K562 (cell line): ENCODE data around the gene OR51Q1. TPM values are rescaled to one million over a fixed set of nuclear protein-coding genes. Genes with fewer than 3 reads are reported as not detected.

ENCODE experiments used
- ATAC-seq: fragments of 200-7000 bp; cut with Tn5 transposase; 3 replicates; pipeline ENCODE4 v1.9.1; 2020; ENCODE audit warnings: moderate library complexity
- BruUV-seq: library from RNA; stranded (reverse); fragments of 400-500 nt; replicated peaks from 2 replicates; lab custom pipeline; 2021; lab: Mats Ljungman, UMichigan
- CTCF ChIA-PET: fragments of 300-600 bp; formaldehyde crosslinking; extraction: SDS; loops from one replicate; lab custom pipeline; 2021; ENCODE audit warnings: low intra/inter-chr PET ratio; lab: Yijun Ruan, JAX
- POLR2A ChIA-PET: fragments of 300-600, 350-650 bp; sonication (Branson Sonifier 250); formaldehyde crosslinking; extraction: SDS; loops from one replicate; lab custom pipeline; 2021; ENCODE audit warnings: antibody characterized with exemption, inconsistent platforms; lab: Yijun Ruan, JAX
- DNase-seq, 4 experiments: peaks; one replicate each; pipeline versions ENCODE4 v3.0.0 to v3.0.0-alpha.2; 2011 to 2018; ENCODE audit warnings: low spot score in 3 of 4, mixed read lengths in 3 of 4; ENCODE audit errors: extremely low read depth in 1 of 4
- FAIRE-seq: peaks from 2 replicates; lab custom pipeline; 2011; peaks lifted over from hg19 to GRCh38; lab: Jason Lieb, UNC
- H2AFZ ChIP-seq: 2 replicates; pipeline ENCODE4 v1.6.0; 2011; ENCODE audit warnings: low read depth, low read length, control low read depth, inconsistent platforms
- H3K27ac ChIP-seq: fragments of 200-600 bp; 3 replicates; pipeline ENCODE4 v1.8.0; 2011; ENCODE audit warnings: low read depth, mild to moderate bottlenecking, control low read depth, inconsistent platforms, low read length, moderate library complexity, mixed read lengths; ENCODE audit errors: extremely low read depth
- H3K27me3 ChIP-seq, 2 experiments: fragments of 300-600 bp in 1 of 2; 2 replicates in 1 of 2; 3 replicates in 1 of 2; pipeline versions ENCODE4 v1.6.0 to v1.8.0; 2011; ENCODE audit warnings: inconsistent platforms in 2 of 2, low read length in 2 of 2, mild to moderate bottlenecking in 1 of 2, mixed read lengths in 1 of 2, moderate library complexity in 1 of 2; ENCODE audit not compliant: control insufficient read depth in 2 of 2, insufficient read depth in 2 of 2
- H3K36me3 ChIP-seq: fragments of 300-600 bp; 3 replicates; pipeline ENCODE4 v1.8.0; 2011; ENCODE audit warnings: mild to moderate bottlenecking, low read length, inconsistent platforms; ENCODE audit not compliant: control insufficient read depth, insufficient read depth
- H3K4me1 ChIP-seq, 2 experiments: fragments of 200-600 bp in 1 of 2; replicated peaks in 1 of 2; 2 replicates in 1 of 2; 3 replicates in 1 of 2; pipeline versions ENCODE4 v1.5.1 to v1.8.0; 2011; ENCODE audit warnings: inconsistent platforms in 2 of 2, low read length in 2 of 2, mild to moderate bottlenecking in 1 of 2, mixed read lengths in 1 of 2, moderate library complexity in 1 of 2; ENCODE audit not compliant: control insufficient read depth in 2 of 2, insufficient read depth in 2 of 2
- H3K4me2 ChIP-seq: 2 replicates; pipeline ENCODE4 v1.6.1; 2011; ENCODE audit warnings: low read length, control low read depth, inconsistent platforms, mixed read lengths; ENCODE audit not compliant: insufficient read depth
- H3K4me3 ChIP-seq: fragments of 200-600 bp; sonication (generic), shearing (Covaris generic); 2 replicates; pipeline ENCODE4 v1.5.1; 2016; ENCODE audit warnings: control low read depth, inconsistent platforms
- H3K79me2 ChIP-seq: fragments of 200-600 bp; 3 replicates; pipeline ENCODE4 v1.8.0; 2011; ENCODE audit warnings: low read length, inconsistent platforms; ENCODE audit not compliant: control insufficient read depth, insufficient read depth
- H3K9ac ChIP-seq, 2 experiments: 2 replicates each; pipeline versions ENCODE4 v1.6.0 to v1.6.1; 2011; ENCODE audit warnings: low read depth in 2 of 2, low read length in 2 of 2, control low read depth in 1 of 2, inconsistent platforms in 1 of 2, mild to moderate bottlenecking in 1 of 2, mixed read lengths in 1 of 2; ENCODE audit not compliant: insufficient read depth in 1 of 2
- H3K9me1 ChIP-seq: one replicate; pipeline ENCODE4 v1.6.0; 2011; ENCODE audit warnings: inconsistent platforms, mild to moderate bottlenecking, low read length, moderate library complexity; ENCODE audit not compliant: control insufficient read depth, insufficient read depth
- H3K9me3 ChIP-seq: replicated peaks from 2 replicates; pipeline ENCODE4 v1.5.1; 2011; ENCODE audit warnings: low read depth, low read length, inconsistent platforms; ENCODE audit not compliant: control insufficient read depth, insufficient read depth
- H4K20me1 ChIP-seq: replicated peaks from 2 replicates; pipeline ENCODE4 v1.6.1; 2011; ENCODE audit warnings: low read length, inconsistent platforms, mixed read lengths; ENCODE audit not compliant: control insufficient read depth, insufficient read depth
- BCOR ChIP-seq: fragments of 450-650 bp; IDR thresholded peaks from 2 replicates; pipeline ENCODE4 v1.6.1; 2016
- CCAR2 ChIP-seq: fragments of 200-400 bp; formaldehyde crosslinking; IDR thresholded peaks from 2 replicates; pipeline ENCODE4 v1.6.1; 2017; ENCODE audit warnings: mild to moderate bottlenecking, low read depth, low read length
- ETV6 ChIP-seq, 3 experiments: fragments of 150-350 bp in 1 of 3; sonication (generic) in 1 of 3; formaldehyde crosslinking in 1 of 3; IDR thresholded peaks; 2 replicates each; pipeline versions ENCODE4 v1.6.1 to v1.8.0; 2014 to 2022; ENCODE audit warnings: borderline replicate concordance in 2 of 3, low read depth in 2 of 3, antibody characterized with exemption in 1 of 3, low read length in 1 of 3, mild to moderate bottlenecking in 1 of 3, missing genetic modification reagents in 1 of 3
- GABPB1 ChIP-seq: sonication (generic); formaldehyde crosslinking; IDR thresholded peaks from 2 replicates; pipeline ENCODE4 v1.8.0; 2022; ENCODE audit warnings: mild to moderate bottlenecking, missing genetic modification reagents
- LEF1 ChIP-seq: fragments of 450-650 bp; IDR thresholded peaks from 2 replicates; pipeline ENCODE4 v1.6.1; 2016; ENCODE audit warnings: mild to moderate bottlenecking
- MLLT1 ChIP-seq, 2 experiments: fragments of 450-650 bp; IDR thresholded peaks; 2 replicates each; pipeline ENCODE4 v1.6.1; 2016
- PHF8 ChIP-seq: fragments of 200-600 bp; sonication (generic); IDR thresholded peaks from 2 replicates; pipeline ENCODE4 v1.6.1; 2012; ENCODE audit warnings: mixed run types, mild to moderate bottlenecking, inconsistent platforms, low read length, moderate library complexity, borderline replicate concordance
- POLR2G ChIP-seq: fragments of 200-400 bp; formaldehyde crosslinking; IDR thresholded peaks from 2 replicates; pipeline ENCODE4 v1.6.1; 2017; ENCODE audit warnings: low read depth, mild to moderate bottlenecking, antibody characterized with exemption, low read length, moderate library complexity
- RBM39 ChIP-seq: fragments of 200-400 bp; formaldehyde crosslinking; optimal IDR thresholded peaks from 2 replicates; pipeline ENCODE3; 2018; ENCODE audit warnings: low read depth, low read length
- SIN3B ChIP-seq: fragments of 450-650 bp; IDR thresholded peaks from 2 replicates; pipeline ENCODE4 v1.6.1; 2017; ENCODE audit warnings: low read depth, mild to moderate bottlenecking, moderate library complexity
- ZC3H11A ChIP-seq: IDR thresholded peaks from 2 replicates; pipeline ENCODE4 v1.6.1; 2012; ENCODE audit warnings: low read depth, low read length, improper control_type of control experiment
- ZNF347 ChIP-seq: fragments of 450-650 bp; formaldehyde crosslinking; IDR thresholded peaks from 2 replicates; pipeline ENCODE4 v1.4.0; 2020; ENCODE audit warnings: low read depth, mild to moderate bottlenecking, moderate library complexity
- ZNF436 ChIP-seq: fragments of 250-450, 450-650 bp; sonication (Bioruptor Pico); formaldehyde crosslinking; IDR thresholded peaks from 2 replicates; pipeline ENCODE4 v1.7.0; 2020; ENCODE audit warnings: mild to moderate bottlenecking
- ZNF76 ChIP-seq: fragments of 250-450 bp; sonication (Bioruptor Pico); IDR thresholded peaks from 2 replicates; pipeline ENCODE4 v1.4.0; 2020; ENCODE audit warnings: mild to moderate bottlenecking, moderate library complexity, borderline replicate concordance
- WGBS: fragments of 100-300 bp; shearing (Covaris generic); methylation state at CpG from one replicate; pipeline ENCODE4 v1.1.6; 2016; ENCODE audit warnings: low coverage, mixed read lengths; ENCODE audit not compliant: insufficient coverage; ENCODE audit errors: missing lambda C conversion rate; 5-methylcytosine and 5-hydroxymethylcytosine counted together
- in situ Hi-C: fragments of 300-500 bp; cut with MboI; formaldehyde crosslinking; loops from 4 replicates; pipeline ENCODE4 v1.15.0; 2018; ENCODE audit warnings: inconsistent platforms, mixed read lengths
- intact Hi-C: fragments of 100-400 bp; cut with micrococcal nuclease; formaldehyde crosslinking; loops from 2 replicates; pipeline ENCODE4 v1.14.2; 2022
- polyA plus RNA-seq, 8 experiments: library from polyadenylated mRNA; depleted of rRNA in 4 of 8; stranded (reverse) in 5 of 8; unstranded in 3 of 8; fragments of >200 nt; fragmentation: Nextera tagmentation in 2 of 8; fragmentation: Illumina TruSeq in 1 of 8; extraction: Ambion mirVana in 2 of 8; extraction: Trizol in 1 of 8; gene quantifications; 2 replicates each; pipeline versions ENCODE4 v1.2.1 to v1.2.3, GENCODE V29; 2011 to 2014; ENCODE audit warnings: inconsistent platforms in 1 of 8, missing spikeins in 1 of 8
- total RNA-seq, 7 experiments: library from RNA; depleted of rRNA in 6 of 7; stranded (reverse); fragments of >200 nt in 6 of 7; fragmentation: Illumina TruSeq in 2 of 7; extraction: Trizol in 2 of 7; gene quantifications; 2 replicates each; pipeline versions ENCODE4 v1.2.1 to v1.2.3, GENCODE V29; 2011 to 2021; ENCODE audit warnings: low replicate concordance in 1 of 7
- TF ChIP-seq, protein P1 (sequence below): sonication (generic); formaldehyde crosslinking; IDR thresholded peaks from 2 replicates; pipeline ENCODE4 v1.8.1; 2023; ENCODE audit warnings: mild to moderate bottlenecking, missing genetic modification reagents
- TF ChIP-seq, protein P2 (sequence below): fragments of 450-650 bp; IDR thresholded peaks from 2 replicates; pipeline ENCODE4 v1.6.1; 2016; ENCODE audit warnings: mild to moderate bottlenecking
- TF ChIP-seq, protein P3 (sequence below), 2 experiments: fragments of 450-650 bp in 1 of 2; sonication (generic) in 1 of 2; formaldehyde crosslinking; conservative IDR thresholded peaks; 2 replicates each; pipeline versions ENCODE4 v1.4.0 to v1.8.1; 2020 to 2022; ENCODE audit warnings: mild to moderate bottlenecking in 1 of 2, missing genetic modification reagents in 1 of 2

OR51Q1 gene
- total and polyA plus RNA-seq, 9 of the 15 experiments (the other 6 are each of a cell fraction or from before 2014, with no cell fraction given) = 0.69 TPM; not detected in 8

GRCh38 chr11:5423131-5423530 is 1.2 kb downstream of the OR51Q1 start:
- in situ Hi-C loops = no loop called here

More at GRCh38 chr11:5423131-5423530, 1.2 kb downstream of the OR51Q1 start:
- no peaks in the 10 kb centered on the region for H4K20me1 ChIP-seq
- H3K27ac ChIP-seq = no peak overlapping the region
- H3K9me3 ChIP-seq = no peaks in the 10 kb centered on the region
- no peak overlapping the region for H3K9ac ChIP-seq
- ChIA-PET POLR2A (no interaction called here), CTCF (no interaction called here)
- no peaks in the 10 kb centered on the region for H3K27me3 ChIP-seq
- BruUV-seq = no TSS peak
- ATAC-seq = no peak
- DNase-seq = no peak
- H2AFZ ChIP-seq = no peak overlapping the region
- no peak overlapping the region for H3K4me3 ChIP-seq
- intact Hi-C loops = no loop called here
- no peak overlapping the region for H3K4me2 ChIP-seq
- 68% methylated on average over 3 of the region's 3 CpGs for WGBS
- H3K9me1 ChIP-seq = no peaks in the 10 kb centered on the region
- FAIRE-seq = no peak
- H3K79me2 ChIP-seq = peaks cover 48% of the 10 kb centered on the region
- TF ChIP-seq ZNF76 (CRISPR knock-in tag) = no peak
- no peak for TF ChIP-seq ZNF436
- no peak for TF ChIP-seq GABPB1 (CRISPR knock-in tag)
- no peak for TF ChIP-seq ZC3H11A
- no peak for TF ChIP-seq ETV6 (IDR thresholded peaks at IDR 0.05; ENCODE audit: borderline replicate concordance in 1 of 2, low read depth in 2 of 2, low read length in 1 of 2)
- TF ChIP-seq ETV6 (CRISPR knock-in tag; IDR thresholded peaks at IDR 0.05; ENCODE audit: borderline replicate concordance) = no peak
- TF ChIP-seq MLLT1 (IDR thresholded peaks at IDR 0.05) = no peak
- TF ChIP-seq PHF8 = no peak
- no peak for TF ChIP-seq RBM39
- TF ChIP-seq SIN3B = no peak
- TF ChIP-seq LEF1 = no peak
- TF ChIP-seq, protein P1, sequence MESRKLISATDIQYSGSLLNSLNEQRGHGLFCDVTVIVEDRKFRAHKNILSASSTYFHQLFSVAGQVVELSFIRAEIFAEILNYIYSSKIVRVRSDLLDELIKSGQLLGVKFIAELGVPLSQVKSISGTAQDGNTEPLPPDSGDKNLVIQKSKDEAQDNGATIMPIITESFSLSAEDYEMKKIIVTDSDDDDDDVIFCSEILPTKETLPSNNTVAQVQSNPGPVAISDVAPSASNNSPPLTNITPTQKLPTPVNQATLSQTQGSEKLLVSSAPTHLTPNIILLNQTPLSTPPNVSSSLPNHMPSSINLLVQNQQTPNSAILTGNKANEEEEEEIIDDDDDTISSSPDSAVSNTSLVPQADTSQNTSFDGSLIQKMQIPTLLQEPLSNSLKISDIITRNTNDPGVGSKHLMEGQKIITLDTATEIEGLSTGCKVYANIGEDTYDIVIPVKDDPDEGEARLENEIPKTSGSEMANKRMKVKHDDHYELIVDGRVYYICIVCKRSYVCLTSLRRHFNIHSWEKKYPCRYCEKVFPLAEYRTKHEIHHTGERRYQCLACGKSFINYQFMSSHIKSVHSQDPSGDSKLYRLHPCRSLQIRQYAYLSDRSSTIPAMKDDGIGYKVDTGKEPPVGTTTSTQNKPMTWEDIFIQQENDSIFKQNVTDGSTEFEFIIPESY (CRISPR knock-in tag) = no peak
- no peak for TF ChIP-seq BCOR
- TF ChIP-seq, protein P2, sequence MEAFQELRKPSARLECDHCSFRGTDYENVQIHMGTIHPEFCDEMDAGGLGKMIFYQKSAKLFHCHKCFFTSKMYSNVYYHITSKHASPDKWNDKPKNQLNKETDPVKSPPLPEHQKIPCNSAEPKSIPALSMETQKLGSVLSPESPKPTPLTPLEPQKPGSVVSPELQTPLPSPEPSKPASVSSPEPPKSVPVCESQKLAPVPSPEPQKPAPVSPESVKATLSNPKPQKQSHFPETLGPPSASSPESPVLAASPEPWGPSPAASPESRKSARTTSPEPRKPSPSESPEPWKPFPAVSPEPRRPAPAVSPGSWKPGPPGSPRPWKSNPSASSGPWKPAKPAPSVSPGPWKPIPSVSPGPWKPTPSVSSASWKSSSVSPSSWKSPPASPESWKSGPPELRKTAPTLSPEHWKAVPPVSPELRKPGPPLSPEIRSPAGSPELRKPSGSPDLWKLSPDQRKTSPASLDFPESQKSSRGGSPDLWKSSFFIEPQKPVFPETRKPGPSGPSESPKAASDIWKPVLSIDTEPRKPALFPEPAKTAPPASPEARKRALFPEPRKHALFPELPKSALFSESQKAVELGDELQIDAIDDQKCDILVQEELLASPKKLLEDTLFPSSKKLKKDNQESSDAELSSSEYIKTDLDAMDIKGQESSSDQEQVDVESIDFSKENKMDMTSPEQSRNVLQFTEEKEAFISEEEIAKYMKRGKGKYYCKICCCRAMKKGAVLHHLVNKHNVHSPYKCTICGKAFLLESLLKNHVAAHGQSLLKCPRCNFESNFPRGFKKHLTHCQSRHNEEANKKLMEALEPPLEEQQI = no peak
- no peak for TF ChIP-seq POLR2G
- TF ChIP-seq CCAR2 = no peak
- no peak for TF ChIP-seq ZNF347 (CRISPR knock-in tag)
- TF ChIP-seq, protein P3, sequence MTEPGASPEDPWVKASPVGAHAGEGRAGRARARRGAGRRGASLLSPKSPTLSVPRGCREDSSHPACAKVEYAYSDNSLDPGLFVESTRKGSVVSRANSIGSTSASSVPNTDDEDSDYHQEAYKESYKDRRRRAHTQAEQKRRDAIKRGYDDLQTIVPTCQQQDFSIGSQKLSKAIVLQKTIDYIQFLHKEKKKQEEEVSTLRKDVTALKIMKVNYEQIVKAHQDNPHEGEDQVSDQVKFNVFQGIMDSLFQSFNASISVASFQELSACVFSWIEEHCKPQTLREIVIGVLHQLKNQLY (CRISPR knock-in tag; conservative IDR thresholded peaks at IDR 0.05) = no peak
- peaks cover 66% of the 10 kb centered on the region for H3K36me3 ChIP-seq
- no peaks in the 10 kb centered on the region for H3K4me1 ChIP-seq
